Activated CD8-positive, alpha-beta memory T cell treated with anti-CD3 and anti-CD28 coated beads for 48 hours (primary cell): ENCODE measurements around the gene MSH4.
"Not testable (repeated sequence)": the region's sequence is repeated elsewhere in the genome, so short reads cannot be mapped to it uniquely, and the experiment has no call there.

ENCODE experiments used
- DNase-seq, 3 experiments: peaks; one replicate each; pipeline ENCODE4 v3.0.0-alpha.2; 2020; ENCODE audit warnings: low read depth in 2 of 3, low spot score in 2 of 3

Gene MSH4

DNA sequence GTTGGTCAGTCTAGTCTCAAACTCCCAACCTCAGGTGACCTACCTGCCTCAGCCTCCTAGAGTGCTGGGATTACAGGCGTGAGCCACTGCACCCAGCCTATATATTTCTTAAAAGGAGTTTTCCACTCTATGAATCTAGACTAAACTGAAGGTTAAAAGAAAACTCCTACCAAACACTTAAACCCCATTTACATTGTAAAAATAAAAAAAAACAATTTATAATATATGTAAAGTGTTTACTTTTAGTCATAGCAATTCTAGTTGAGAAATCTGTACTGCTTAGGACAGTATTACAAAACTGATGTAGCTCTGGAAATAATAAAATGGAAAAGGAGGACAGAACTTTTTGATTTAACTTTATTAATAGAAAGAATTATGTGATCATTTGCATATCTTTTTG, 126.0 kb downstream of the MSH4 start:
- DNase-seq, result no peak

GRCh38 chr1:75932304-75932703, 135.6 kb downstream of the MSH4 start, which contains the start of gene ASB17:
ASB17 (minus strand) TSS chr1:75932404; CDS start chr1:75932291, 113 bp downstream.
- no peak for DNase-seq

- DNase-seq, result no peak
Observed at GRCh38 chr1:75937034-75937433, 140.4 kb downstream of the MSH4 start.

GRCh38 chr1:75943037-75943436, 146.4 kb downstream of the MSH4 start:
- not testable (repeated sequence) for DNase-seq

DNA sequence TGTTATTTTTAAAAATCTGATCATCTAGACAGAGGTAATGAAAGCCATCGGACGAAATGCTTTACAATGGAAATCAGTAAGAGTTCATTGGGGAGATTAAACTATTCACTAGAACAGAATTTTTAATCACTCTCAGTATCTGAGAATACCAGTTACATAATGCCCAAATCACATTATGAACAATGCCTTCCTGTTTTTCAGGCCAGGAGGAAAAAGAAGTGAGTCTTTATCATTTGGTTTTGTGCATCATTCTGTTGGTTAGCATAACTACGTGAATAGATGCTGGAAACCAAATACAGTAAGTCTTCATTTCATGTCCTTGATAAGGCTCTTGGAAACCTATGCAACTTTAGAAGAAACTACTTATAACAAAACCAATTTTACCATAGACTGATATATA, 153.5 kb downstream of the MSH4 start:
- no peak for DNase-seq

DNA sequence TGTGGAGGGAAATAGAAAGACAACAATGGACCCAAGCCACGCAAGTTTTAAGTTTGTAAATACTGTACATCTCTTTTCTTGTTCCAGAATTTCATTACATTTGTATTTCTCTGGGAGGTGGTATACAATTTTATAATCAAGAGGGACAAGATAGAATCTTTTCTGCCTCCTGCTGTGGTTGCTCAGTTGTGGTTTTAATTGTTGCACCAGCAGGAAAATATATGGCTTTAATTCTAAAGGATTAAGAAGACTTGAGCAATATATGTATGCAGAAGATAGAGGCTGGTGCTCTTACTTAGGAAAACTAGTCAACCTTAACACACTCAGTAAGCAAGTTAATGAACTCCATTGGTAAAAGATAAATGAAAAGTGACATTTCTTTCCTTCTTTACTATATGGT, 155.3 kb downstream of the MSH4 start:
- no peak for DNase-seq

DNA sequence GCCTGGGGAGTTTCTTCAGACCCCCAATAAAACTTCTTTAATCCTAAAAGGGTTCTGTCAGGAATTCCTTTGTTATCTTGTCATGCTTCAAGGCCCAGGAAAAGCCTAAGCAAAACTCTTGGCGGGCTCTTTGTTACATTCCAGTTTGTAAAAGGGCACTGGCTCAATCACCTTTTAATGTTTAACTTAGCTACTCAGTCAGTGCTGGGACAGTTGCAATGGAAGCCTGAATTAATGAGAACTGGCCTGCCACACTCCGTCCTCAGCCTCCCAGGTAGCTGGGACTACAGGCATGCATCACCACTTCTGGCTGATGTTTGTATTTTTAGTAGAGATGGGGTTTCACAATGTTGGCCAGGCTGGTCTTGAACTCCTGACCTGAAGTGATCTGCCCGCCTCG, 156.8 kb downstream of the MSH4 start:
- no peak for DNase-seq

DNA sequence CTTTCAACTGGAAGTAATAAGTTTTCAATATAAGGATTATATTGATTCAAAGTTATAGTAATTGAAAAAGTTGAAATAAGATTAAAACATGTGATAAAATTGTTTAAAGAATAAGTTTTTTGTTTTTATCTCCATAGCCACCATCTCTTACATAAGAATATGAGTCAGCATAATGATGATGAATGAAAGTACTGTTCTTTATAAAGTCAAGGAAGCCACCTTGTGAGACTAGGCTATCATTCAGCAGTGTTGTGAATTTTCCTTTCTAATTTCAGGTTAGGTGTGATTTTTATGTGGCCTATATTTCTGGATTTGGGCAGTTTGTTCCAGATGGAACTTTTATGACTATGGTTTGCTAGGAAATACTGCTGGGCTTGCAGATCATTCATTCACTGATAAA, 157.9 kb downstream of the MSH4 start:
- no peak for DNase-seq
